HG03521 (cell line): Measurements from ENCODE around the gene ITGA3.

Source experiments
- ATAC-seq: cut with Tn5 transposase; IDR thresholded peaks from one replicate; pipeline ENCODE4 v1.9.1; 2021; ENCODE audit warnings: mild to moderate bottlenecking, moderate library complexity; ENCODE audit not compliant: unreplicated experiment

The ITGA3 gene

DNA sequence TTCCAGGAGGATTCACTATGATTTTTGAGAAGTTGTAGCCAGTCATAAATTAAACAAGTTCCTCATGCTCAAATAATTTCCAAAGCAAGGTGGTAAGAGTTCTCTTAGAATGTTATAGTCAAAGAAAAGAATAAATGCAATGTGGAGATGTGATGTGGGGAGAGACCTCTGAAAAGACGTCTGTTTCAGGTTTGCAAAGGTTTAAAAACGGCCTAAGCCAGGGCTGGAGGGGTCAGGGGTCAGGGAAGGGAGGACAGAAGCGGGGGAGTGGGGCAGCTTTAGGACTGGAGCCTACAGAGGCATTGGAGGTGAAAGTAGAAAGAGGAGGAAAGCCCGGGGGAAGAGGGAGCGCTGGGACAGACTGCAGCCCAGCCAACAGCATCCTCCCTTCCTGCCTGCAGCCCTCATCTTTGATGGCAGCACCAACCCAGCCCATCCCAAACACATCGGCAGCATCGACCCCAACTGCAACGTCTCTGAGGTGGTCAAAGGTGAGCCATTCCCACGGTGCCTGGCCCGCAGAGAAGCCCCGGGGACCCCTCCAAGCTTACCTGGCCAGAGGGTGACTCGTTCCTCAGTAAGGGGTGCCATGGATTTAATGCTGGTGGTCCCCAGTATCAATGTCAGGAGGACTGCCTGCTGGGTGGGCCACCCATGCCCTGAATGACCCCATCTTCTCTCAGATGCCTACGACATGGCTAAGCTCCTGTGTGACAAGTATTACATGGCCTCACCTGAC is 50.7 kb downstream of the ITGA3 start:
- no peak for ATAC-seq

DNA sequence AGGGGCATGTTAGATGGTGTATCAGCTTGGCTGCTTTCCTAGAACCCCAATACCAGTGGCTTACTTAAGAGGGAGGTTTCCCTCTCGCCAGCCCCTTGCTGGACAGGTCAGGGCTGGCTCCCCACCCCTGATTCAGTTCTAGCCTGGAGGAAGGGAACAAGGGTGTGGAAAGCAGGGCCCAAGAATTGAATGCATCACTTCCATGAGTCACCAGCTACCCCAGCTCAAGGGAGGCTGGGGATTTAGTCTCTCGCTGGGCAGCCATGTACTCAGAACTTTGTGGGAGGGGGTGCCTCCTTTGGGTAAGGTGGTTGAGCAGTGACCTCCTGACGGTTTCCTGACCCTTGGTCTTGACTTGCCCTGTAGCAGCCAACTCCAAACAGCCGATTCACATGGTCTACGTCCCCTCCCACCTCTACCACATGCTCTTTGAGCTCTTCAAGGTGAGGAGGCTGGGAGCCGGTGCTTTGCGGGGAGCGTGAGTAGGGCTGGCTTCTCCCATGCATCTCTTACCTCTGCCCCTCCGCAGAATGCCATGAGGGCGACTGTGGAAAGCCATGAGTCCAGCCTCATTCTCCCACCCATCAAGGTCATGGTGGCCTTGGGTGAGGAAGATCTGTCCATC is 52.0 kb downstream of the ITGA3 start:
- ATAC-seq, result no peak

DNA sequence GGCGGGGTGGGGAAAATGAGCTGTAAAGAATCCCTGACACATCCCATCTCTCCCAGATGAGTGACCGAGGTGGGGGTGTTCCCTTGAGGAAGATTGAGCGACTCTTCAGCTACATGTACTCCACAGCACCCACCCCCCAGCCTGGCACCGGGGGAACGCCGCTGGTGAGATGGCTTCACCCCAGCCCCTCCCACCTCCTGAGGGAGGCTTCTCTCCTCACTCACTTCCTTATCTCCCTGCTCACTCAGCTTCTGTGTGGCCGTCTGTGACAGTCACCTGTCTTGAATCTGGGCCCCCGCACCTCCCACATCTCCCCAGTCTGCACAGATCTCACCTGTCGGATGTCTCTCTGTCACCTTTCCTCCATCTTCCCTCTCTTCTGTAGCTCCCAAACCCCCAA is 52.6 kb downstream of the ITGA3 start:
- no peak for ATAC-seq

DNA sequence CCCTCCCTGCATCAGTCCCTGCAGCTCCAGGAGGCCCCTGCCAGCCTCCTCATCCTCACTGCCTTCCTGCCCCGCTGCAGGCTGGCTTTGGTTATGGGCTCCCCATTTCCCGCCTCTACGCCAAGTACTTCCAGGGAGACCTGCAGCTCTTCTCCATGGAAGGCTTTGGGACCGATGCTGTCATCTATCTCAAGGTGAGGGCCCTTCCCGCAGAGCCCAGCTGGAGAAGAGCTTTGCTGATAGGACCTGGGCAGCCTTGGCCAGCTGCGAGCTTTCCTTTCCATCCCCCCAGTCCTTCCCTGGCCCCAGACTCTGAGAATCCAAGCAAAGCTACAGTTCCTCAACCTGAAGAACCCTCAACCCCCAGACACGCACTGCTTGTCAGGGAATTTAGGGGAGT is 53.3 kb downstream of the ITGA3 start:
- no peak for ATAC-seq

DNA sequence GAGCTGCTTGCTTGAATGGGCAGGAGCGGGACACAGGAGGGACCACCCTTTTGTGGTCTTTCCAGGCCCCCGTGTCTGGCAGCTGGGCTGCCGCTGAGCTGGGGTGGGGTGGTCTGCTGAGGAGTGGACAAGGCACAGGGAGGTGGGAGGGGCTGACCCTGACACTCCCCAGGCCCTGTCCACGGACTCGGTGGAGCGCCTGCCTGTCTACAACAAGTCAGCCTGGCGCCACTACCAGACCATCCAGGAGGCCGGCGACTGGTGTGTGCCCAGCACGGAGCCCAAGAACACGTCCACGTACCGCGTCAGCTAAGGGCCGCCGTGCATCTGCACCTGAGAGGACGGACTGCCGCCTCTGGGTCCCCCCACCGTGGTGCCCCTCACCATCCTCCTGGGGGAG is 53.9 kb downstream of the ITGA3 start:
- ATAC-seq, result no peak

DNA sequence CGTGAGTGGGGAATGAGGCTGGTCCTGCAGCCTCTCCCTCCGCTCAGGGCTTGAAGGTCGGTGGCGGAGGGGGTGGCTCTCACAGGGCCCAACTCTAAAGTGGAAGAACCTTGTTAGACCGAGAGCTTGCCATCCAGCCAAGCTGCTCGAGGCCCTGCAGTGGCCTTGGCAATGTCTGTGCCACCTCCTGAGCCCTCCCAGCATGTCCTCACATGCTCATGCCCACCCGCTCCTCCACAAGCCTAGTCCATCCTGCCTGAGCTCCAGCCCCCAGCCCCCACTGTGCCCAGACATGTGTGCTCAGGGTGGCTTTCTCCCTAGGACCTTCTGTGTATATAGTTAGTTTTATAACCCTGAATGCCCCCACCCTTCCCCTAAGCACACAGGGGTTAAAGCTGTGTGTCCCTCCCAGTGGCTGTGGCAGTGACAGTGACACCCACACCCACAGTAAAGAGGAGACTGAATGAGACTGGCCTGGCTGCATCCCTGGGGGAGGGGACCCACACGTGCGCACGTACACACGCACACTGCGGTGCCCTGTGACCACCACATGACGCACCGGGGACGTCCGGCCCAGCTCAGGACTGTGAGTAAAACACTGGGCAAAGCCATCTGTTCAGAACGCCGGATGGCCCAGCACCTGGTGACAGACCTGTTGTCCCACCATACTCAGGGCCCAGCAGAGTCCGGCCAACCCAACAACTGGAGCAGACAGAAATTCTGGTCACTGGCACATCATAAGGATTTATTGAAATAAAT is 54.9 kb downstream of the ITGA3 start:
- ATAC-seq, result no peak

DNA sequence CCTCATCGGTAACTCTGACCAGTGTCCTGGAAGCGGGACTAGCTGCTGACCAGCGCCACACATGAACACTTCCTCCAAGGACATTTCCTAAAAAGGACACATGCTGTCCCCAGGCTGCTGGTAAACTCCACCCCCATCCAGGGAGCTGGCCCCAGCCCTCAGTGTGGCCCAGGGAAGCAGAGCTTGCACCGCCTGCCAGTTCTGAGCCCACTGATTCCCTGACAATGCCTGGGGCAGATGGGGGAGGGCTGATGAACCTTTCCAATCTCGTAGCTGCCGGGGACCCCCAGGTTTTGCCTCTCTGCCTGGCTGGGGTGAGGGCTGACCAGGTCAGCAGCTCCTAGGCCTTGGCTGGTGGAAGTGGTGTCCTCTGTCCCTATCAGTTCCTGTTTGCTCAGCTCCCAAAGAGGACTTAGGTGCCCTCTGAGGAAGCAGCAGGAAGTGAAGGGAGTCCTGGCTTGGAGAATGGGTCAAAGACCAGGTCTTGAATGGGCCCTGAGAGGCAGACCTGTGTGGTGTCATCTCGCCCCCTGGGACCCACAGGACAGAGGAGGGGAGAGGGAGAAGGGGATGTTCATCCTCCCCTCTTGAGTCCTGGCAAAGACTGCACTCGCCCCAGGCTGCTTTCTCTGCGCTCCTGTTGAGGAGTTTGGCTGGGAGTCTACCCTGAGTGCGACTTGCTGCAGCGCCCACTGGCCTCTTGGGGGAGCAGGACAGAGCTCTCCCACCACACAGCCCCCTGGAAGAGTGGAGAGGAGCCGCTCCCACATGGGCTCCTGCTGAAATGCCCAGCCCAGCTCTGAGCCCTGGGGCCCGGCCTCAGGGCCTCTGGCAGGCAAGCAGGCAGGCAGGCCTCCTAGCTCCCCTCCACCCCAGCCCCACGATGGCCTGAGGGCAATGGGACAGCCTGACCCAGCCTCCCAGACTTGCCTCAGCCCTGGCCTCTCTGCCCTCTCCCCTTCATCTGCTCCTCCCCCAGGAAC is 56.1 kb downstream of the ITGA3 start:
- no peak for ATAC-seq

DNA sequence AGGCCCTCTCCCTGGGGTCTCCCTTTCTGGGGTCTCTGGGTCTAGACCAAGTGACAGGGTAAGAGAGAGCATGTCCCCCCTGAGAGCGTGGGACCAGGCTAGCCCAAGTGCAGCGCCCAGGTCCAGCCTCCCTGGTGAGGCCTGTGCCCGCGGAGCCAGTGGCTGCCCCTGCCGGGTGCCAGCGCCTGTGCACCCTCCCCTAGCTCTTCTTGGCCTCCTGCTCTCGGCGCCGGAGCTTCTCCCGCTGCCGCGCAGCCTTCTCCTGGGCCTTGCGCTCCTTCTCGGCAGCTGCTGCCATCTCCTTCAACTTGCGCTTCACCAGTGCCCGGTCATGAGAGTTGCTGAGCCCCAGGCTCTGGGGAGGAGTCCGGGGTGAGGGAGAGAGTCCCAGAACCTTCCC is 56.8 kb downstream of the ITGA3 start:
- ATAC-seq, result no peak

DNA sequence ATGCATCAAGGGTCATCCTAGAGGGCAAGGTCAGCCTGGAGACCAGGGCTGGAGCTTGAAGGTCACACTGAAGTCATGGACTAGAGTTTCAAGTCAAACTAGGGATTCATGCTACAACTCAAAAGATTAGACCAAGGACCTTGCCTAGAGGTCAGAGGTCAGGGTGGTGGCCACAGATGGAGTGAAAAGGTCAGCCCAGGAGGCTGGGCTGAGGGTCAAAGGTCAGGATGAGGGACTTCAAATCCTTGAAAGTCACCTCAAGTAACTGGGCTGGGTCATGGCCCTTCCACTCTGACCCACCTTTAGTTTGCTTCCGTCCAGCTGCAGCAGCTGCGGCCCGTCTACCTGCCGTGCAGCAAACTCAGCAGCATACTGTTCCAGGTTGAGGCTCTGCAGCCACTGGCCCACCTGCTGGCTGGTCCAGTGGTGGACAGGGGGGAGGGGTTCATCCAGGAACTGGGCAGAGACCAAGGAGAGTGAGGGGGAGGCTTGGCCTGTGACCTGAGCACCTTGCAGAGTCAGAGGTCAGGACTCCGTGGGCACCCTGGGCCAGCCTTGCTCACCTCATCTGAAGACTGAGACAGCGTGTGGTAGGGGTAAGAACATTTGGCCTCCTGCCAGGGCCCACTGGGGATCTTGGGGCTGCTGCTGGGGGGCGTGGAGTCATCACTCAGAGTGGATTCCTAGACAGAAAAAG is 57.9 kb downstream of the ITGA3 start:
- ATAC-seq, result no peak

DNA sequence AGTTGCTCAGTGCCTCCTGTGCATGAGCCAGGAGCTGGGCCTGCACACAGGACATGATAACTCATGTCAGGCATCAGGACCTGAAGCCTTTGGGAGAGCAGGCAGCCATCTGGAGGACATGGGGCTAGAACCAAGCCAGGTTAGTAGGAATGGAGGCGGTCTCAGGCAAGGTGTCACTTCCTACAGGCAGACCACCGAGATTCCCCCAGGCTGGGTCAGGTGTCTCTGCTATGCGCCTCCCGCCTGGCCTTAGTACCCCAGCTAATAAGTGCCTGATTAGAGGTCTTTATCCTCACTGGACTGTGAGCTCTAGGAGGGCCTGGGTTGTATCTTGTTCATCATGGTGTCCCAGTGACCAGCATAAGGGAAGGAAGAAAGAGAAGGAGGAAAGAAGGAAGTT is 58.5 kb downstream of the ITGA3 start:
- ATAC-seq, result no peak

DNA sequence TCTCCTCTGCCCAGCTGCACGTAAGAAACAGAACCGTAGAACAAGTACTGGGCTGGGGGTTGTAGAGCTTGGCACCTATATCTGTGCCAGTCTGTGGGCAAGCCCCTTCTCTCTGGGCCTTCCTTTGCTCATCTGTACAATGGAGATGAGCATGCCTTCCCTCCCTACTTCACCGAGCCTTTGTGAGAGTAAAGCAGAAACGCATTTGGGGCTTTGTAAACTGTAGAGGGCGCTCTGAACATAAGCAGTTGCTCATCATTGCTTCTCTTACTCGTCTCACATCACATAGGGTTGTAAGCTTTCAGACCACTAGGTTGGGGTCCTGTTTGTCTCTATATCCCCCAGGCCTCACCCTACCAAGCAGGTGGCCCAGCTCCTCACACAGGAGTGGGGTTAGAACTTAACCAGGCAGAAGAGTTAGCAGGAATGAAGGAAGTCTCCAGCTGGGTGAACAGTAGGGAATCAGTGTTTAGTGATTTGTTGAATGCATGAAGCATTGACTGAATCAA is 59.0 kb downstream of the ITGA3 start:
- no peak for ATAC-seq

DNA sequence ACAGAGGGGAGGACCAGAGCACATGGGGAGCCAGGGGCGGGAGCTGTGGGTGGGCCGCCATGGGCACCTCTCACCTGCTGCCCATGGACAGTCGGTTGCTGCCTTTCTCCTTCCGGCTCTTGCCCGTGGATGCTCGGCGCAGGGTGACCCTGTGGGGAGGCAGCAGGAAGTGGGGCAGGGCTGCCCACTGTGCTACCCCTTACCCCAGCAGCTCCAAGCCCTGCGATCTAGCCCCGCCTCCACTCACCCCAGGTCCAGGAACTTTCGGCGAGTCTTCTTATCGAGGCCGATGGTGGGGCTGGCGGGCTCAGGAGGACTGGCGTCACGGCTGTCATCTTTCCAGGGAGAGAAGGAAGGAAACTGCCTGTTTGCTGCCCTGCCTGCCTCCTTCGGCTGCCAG is 59.8 kb downstream of the ITGA3 start:
- no peak for ATAC-seq

DNA sequence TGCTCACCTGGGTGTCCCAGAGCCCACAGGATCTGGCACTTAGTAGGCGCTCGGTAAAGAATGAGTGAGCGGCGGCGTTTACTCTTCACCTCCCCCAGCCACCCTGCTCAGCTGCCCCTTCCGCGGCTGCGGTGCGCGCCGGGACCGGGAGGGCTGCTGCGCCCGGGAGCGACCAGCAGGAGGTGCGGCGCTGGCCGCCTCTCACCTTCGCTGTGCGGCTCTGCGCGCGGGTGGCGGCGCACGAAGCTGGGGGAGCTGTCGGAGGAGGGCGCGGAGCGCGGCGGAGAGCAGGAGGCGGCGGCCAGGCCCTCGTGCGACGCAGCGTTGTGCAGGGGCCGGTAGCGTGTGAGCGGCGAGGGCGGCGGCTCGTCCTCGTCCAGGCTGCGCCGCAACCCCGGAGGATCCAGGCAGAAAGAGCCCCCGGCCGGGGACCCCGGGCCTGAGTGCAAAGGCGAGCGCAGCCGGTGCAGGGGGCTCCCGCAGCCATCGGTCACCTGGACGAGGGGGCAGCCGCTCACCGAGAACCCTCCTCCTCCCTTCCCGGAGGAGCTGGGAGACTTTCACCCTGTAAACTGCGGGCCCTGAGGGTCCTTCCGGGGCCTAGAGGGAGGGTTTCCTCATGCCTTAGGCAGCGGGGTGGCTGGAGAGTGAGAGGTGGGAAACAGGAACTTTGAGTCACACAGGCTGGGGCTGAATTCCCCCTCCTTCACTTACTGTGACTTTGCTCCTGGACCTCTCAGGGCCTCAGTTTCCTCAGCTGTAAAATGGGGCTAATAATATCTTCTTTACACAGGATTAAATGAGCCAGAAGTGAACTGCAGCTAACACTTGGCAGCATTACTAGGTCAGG is 61.5 kb downstream of the ITGA3 start:
- peak; percentile 46 for ATAC-seq

DNA sequence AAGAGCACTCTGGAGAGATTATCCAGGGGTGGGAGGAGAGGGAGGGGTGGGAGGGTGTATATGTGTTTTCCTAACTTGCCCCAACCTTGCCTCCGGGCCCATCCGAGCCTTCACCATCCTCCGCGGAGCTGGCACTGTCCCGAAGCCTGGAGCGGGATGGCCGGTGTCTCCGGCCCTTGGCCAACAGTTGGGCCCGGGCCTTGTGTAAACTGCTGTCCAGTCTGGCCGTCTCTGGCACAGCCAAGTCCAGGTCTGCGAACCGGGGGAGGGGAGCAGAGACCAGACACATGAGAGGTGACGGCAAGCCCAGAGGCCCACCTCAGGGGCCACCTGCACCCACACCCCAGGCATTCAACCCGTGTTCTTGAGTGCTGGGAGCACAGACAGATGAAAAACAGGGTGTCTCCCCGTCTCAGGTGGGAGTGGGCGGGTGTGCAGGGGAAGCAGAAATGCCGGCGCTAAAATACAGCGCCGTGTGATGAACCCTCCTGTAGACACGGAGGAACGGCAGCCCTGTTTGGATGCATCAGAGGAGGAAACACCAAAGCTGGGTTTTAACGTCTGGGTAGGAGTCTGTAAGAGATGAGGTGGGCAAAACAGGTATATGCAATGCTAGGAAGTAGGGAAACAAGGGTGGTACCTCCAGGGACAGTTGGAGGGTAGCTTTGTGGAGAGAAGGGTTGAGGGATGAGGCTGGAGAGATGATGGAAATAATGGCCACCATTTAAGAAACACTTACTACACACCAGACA is 62.3 kb downstream of the ITGA3 start:
- no peak for ATAC-seq

DNA sequence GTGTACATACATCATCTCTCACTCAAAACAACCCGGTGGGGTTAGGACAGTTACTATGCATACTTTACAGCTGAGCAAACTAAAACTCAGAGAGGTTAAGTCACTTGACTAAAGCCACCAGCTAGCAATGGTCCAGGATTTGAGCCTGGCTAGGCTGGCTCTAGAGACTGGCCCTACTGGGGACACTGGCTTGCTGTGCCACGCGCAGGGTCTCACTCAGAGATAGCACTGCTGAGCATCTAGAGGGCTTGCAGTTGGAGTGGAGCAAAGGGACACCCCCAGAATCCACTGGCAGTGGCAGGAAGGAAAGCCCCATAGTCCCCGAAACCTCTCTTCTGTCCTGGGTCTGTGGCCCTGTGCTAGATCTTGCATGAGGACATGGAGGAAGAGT is 62.9 kb downstream of the ITGA3 start:
- no peak for ATAC-seq

DNA sequence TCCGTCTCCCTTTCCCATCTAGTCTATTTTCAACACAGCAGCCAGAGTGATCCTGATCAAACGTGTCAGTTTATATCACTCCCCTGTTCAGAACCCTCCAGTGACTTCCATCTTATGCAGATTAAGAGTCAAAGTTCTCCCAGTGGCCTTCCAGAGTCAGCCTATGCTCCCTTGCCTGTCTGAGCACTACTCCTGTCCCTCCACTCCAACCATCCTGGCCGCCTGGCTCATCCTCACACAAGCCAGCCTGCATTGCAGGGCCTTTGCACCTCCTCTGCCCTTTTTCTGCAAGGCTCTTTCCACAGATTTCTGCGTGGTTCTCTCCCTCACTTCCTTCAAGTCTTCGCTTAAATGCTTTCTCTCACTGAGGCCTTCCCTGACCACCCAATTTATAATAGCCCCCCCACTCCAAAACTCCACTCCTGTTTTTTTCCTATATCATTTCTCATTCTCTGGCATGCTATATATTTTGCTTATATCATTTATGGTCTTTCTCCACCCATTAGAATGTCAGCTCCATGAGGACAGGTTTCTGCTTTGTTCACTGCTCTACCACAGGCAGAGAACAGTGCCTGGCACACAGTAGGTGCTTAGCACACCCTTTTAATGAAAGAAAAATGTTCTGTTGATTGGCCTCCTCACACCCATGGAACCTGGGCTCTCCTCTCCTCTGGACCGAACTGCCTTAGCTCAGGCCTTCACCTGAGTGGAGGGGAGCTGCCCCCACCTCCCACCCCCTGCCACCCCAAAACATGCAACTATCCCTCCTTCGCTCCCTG is 64.8 kb downstream of the ITGA3 start:
- ATAC-seq, result no peak

DNA sequence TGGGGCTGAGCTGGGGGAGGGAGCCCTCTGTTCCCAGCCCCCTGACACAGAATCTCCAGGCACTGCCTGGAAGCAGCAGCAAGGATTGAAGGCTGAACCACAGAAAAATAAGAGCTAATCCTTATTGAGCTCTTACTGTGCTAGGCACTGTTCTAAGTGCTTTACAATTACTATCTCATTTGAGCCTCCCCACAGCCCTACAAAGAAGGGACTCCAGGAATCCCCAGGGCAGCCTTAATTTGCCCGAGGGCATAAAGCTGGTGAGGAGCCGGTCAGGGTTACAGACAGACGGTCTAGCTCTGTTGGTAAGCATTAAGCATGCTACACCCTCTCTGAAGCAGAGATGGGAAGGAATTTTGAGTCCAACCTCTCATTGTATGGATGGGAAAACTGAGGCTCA is 67.0 kb downstream of the ITGA3 start:
- ATAC-seq, result no peak
